K562 (cell line): ENCODE results near the gene GUK1. TPM values are rescaled to one million over a fixed set of nuclear protein-coding genes. Genes with fewer than 3 reads are reported as not detected.

Source experiments
- BCLAF1 ChIP-seq, 2 experiments: fragments of 450-650 bp in 1 of 2; IDR thresholded peaks; 2 replicates each; pipeline ENCODE4 v1.6.1; 2011 to 2017; ENCODE audit warnings: low read depth in 2 of 2, antibody characterized with exemption in 1 of 2, borderline replicate concordance in 1 of 2, low read length in 1 of 2, mild to moderate bottlenecking in 1 of 2, mixed read lengths in 1 of 2; ENCODE audit not compliant: control insufficient read depth in 1 of 2
- CBX3 ChIP-seq, 2 experiments: IDR thresholded peaks; 1 replicate in 1 of 2; 2 replicates in 1 of 2; pipeline ENCODE4 v1.6.1; 2012; ENCODE audit warnings: inconsistent platforms in 2 of 2, low read length in 2 of 2, borderline replicate concordance in 1 of 2, control low read depth in 1 of 2
- CBX5 ChIP-seq: IDR thresholded peaks from 2 replicates; pipeline ENCODE4 v1.6.1; 2014; ENCODE audit warnings: low read depth, borderline replicate concordance
- CEBPB ChIP-seq: fragments of 450-650 bp; IDR thresholded peaks from 2 replicates; pipeline ENCODE4 v1.6.1; 2016; ENCODE audit warnings: missing genetic modification characterization, missing compliant biosample characterization
- FUS ChIP-seq: fragments of 200-400 bp; formaldehyde crosslinking; optimal IDR thresholded peaks from 2 replicates; pipeline ENCODE3; 2017; ENCODE audit warnings: low read depth, low read length
- MAZ ChIP-seq, 2 experiments: fragments of 450-650 bp in 1 of 2; sonication (generic) in 1 of 2; formaldehyde crosslinking; IDR thresholded peaks in 1 of 2; conservative IDR thresholded peaks in 1 of 2; 2 replicates each; pipeline versions ENCODE4 v1.4.0 to v1.5.0; 2020; ENCODE audit warnings: mild to moderate bottlenecking in 1 of 2, missing genetic modification reagents in 1 of 2
- POLR2AphosphoS5 ChIP-seq: IDR thresholded peaks from 2 replicates; pipeline ENCODE4 v1.6.1; 2011; ENCODE audit warnings: mild to moderate bottlenecking, low read depth, low read length, moderate library complexity; ENCODE audit not compliant: control insufficient read depth, insufficient read depth
- RAD21 ChIP-seq, 2 experiments: fragments of 250-450 bp in 1 of 2; fragments of 450-650 bp in 1 of 2; sonication (Bioruptor Pico) in 1 of 2; formaldehyde crosslinking in 1 of 2; IDR thresholded peaks in 1 of 2; conservative IDR thresholded peaks in 1 of 2; 2 replicates each; pipeline versions ENCODE4 v1.4.0 to v1.8.0; 2020 to 2022; ENCODE audit warnings: mild to moderate bottlenecking in 2 of 2, moderate library complexity in 1 of 2
- RAD51 ChIP-seq: fragments of 450-650 bp; IDR thresholded peaks from 2 replicates; pipeline ENCODE4 v1.7.1; 2016; ENCODE audit warnings: low read depth, mild to moderate bottlenecking, borderline replicate concordance
- RHOXF2B ChIP-seq: fragments of 250-450 bp; sonication (Bioruptor Pico); conservative IDR thresholded peaks from 2 replicates; pipeline ENCODE4 v1.5.1; 2021
- TRIM24 ChIP-seq, 2 experiments: fragments of 450-650 bp; IDR thresholded peaks; 2 replicates each; pipeline ENCODE4 v1.6.1; 2016
- ZFP1 ChIP-seq: fragments of 450-650 bp; formaldehyde crosslinking; IDR thresholded peaks from 2 replicates; pipeline ENCODE4 v1.4.0; 2020; ENCODE audit warnings: mild to moderate bottlenecking, mixed read lengths
- ZSCAN29 ChIP-seq: fragments of 450-650 bp; IDR thresholded peaks from 2 replicates; pipeline ENCODE4 v1.6.1; 2017
- polyA plus RNA-seq, 8 experiments: library from polyadenylated mRNA; depleted of rRNA in 4 of 8; stranded (reverse) in 5 of 8; unstranded in 3 of 8; fragments of >200 nt; fragmentation: Nextera tagmentation in 2 of 8; fragmentation: Illumina TruSeq in 1 of 8; extraction: Ambion mirVana in 2 of 8; extraction: Trizol in 1 of 8; gene quantifications; 2 replicates each; pipeline versions ENCODE4 v1.2.1 to v1.2.3, GENCODE V29; 2011 to 2014; ENCODE audit warnings: inconsistent platforms in 1 of 8, missing spikeins in 1 of 8
- total RNA-seq, 7 experiments: library from RNA; depleted of rRNA in 6 of 7; stranded (reverse); fragments of >200 nt in 6 of 7; fragmentation: Illumina TruSeq in 2 of 7; extraction: Trizol in 2 of 7; gene quantifications; 2 replicates each; pipeline versions ENCODE4 v1.2.1 to v1.2.3, GENCODE V29; 2011 to 2021; ENCODE audit warnings: low replicate concordance in 1 of 7

The GUK1 gene
- total and polyA plus RNA-seq, 9 of the 15 experiments (the other 6 are each of a cell fraction or from before 2014, with no cell fraction given), result 7.0 to 331 (median 132) TPM

GRCh38 chr1:228094432-228095016 lies 45.6 kb upstream of the GUK1 start (continued):
- TF ChIP-seq FUS (no peak), RAD51 (no peak), BCLAF1 (IDR thresholded peaks at IDR 0.05; ENCODE audit: borderline replicate concordance in 1 of 2, control insufficient read depth in 1 of 2, low read depth in 2 of 2, low read length in 1 of 2) (no peak), ZSCAN29 (no peak), CBX5 (0 out of 2 replicates have a peak, but pooled peaks have one; percentile 18), TRIM24 (IDR thresholded peaks at IDR 0.05) (peak in 1 of 2 experiments; percentile 34; a peak in 1 of 4 replicates), MAZ (CRISPR knock-in tag; conservative IDR thresholded peaks at IDR 0.05 in 1 of 2, IDR thresholded peaks at IDR 0.05 in 1 of 2) (no peak), CEBPB (0 out of 2 replicates have a peak, but pooled peaks have one; percentile 26), ZFP1 (peak; percentile 89), RAD21 (CRISPR knock-in tag; conservative IDR thresholded peaks at IDR 0.05 in 1 of 2, IDR thresholded peaks at IDR 0.05 in 1 of 2) (no peak), CBX3 (IDR thresholded peaks at IDR 0.05; ENCODE audit: borderline replicate concordance in 1 of 2, low read length in 2 of 2) (peak in 1 of 2 experiments; percentile 84; a peak in 1 of 3 replicates), RHOXF2B (CRISPR knock-in tag) (no peak), POLR2AphosphoS5 (peak; percentile 27; the same call in 1 of the 2 replicates)
